ENCODE results near the gene TAS1R2.
"Not testable (repeated sequence)": the region's sequence is repeated elsewhere in the genome, so short reads cannot be mapped to it uniquely, and the experiment has no call there.

Gene TAS1R2

GRCh38 chr1:18883636-18884418 lies 24.4 kb upstream of the TAS1R2 start:
- DNase-seq (ENCODE audit: low spot score): peak; percentile 80

GRCh38 chr1:18883079-18883478 lies 23.6 kb upstream of the TAS1R2 start:
- no peak for DNase-seq (ENCODE audit: low spot score)

GRCh38 chr1:18882486-18882885 lies 23.0 kb upstream of the TAS1R2 start:
- DNase-seq (ENCODE audit: low spot score): peak; percentile 62

DNA sequence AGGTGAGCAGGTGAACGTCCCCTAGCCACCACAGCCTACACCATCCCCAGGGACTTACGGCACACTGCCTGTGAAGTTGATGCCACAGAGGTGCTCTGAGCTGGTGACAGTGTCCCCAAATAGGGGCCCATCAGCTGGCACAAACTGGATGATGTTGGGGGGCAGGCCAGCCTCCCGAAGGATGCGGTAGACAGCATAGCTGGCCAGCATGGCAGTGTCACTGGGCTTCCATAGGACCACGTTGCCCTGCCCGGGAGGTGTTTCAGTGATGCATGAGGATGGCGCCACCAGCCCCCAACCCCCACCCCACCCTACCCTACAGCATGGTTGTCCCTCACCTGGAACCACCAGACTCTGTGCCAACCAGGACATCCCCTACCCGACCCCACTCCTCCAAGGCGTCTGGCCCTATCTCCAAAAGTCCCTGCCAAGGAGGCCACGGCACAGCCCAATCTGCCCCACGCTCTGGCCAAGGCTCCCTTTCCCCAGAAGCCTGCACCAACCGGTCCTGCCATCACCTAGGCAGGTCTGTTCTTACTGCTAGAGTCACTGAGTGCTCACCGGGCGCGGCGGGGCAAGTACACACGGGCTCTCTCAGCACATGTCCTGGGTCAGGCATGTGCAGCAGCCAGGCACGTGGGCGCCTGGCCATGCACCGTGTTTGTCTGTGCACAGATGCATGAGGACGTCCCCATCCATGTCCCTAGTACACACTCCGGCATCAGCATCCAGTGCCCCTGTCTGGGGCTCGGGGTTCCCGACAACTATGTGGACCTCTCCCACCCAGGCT lies 22.4 kb upstream of the TAS1R2 start:
- no peak for DNase-seq (ENCODE audit: low spot score)

GRCh38 chr1:18881164-18881563 lies 21.7 kb upstream of the TAS1R2 start:
- no peak for DNase-seq (ENCODE audit: low spot score)

DNA sequence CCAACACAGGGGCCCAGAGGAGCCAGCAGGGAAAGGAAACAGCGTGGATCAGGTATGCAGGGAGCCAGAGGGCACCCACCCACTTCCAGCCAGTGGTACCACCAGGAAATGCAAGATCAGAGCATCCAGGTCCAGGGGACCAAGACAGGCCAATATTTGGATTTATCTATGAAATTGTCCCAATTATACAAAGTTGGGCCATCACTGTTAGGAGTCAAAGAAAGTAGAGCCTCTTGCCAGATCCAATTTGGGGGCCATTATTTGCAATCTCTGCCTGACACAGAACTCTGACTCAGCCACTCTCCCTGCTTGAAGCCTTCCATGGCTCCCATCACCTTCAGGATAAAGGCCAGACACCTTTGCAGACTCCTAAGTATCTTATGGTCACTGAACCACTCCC lies 21.1 kb upstream of the TAS1R2 start:
- DNase-seq (ENCODE audit: low spot score): no peak

DNA sequence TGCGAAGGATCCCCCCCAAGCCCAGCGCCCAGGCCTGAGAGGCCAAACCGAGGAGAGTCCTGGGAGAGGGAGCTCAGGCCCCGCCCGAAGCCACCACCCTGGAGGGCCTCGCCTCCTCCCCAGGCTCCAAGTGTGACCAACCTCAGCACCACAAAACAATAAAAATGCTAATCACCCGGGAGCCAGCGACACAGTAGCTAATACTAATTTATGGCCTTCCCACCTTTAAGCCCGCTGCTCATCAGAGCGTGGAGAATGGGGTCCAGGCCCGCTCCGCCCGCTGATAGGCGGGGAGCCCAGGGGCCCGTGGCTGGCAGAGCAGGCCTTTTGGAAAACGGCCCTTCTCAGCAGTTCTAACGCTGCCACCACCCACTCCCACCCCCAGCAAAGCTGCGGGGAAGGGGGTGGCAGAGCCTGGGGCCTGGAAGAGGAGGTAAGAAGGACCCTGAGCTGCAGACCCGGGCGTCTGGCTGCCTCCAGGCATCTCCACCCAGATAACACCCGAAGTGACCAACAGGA lies 20.4 kb upstream of the TAS1R2 start:
- DNase-seq (ENCODE audit: low spot score): no peak

DNA sequence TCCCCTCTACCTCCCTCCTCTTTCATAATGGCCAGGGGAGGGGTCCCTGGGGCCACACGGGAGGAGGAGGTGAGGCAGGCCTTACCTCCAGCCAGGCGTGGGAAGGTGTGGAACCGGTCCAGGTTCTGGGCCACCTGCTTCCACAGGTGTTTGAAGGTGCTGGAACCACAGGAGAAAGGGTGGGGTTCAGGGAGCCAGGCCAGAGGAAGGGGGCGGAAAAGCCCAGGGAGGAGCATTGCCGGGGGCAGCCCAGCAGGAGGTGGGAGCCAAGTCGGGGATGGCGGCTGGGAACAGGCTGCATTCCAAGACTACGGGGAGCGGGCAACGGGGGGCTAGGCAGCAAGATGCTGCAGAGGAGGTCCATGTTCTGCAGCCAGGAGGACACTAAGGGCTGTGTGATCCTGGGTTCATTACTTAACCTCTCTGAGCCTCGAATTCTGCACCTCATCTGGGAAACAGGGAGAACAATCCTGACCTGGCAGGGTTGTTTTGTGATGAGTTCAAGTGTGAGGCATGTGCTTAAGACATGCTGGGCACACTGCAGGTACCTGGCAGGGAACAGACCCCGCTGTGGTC lies 19.8 kb upstream of the TAS1R2 start:
- no peak for DNase-seq (ENCODE audit: low spot score)

DNA sequence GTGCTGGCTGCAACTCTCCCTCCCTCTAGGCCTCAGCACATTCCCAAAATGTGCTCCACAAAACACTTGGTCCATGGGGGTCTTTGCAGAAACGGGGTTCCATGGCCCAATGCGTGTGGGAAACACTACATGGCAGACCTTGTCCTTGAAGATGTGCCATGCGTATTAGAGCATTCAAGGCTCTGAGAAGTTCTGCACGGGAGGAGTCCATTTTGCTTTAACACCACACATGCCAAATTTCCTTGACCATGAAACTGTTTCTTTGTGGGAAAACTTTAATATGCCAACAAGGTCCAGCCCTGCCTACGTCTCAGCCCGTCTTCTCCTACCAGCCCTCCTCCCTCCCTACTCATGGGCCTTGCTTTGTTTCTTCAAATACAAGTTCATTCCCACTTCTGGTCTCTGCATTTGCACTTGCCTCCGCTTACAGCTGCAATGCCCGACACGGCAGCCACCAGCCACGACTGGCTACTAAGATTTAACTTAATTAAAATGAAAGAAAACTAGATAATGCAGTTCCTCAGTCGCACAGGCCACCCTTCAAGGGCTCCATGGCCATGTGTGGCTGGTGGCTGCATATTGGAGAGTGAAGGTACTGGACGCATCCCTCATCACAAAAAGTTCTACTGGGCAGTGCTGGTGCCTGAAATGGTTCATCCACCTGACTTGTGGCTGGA lies 19.2 kb upstream of the TAS1R2 start:
- DNase-seq (ENCODE audit: low spot score): no peak

DNA sequence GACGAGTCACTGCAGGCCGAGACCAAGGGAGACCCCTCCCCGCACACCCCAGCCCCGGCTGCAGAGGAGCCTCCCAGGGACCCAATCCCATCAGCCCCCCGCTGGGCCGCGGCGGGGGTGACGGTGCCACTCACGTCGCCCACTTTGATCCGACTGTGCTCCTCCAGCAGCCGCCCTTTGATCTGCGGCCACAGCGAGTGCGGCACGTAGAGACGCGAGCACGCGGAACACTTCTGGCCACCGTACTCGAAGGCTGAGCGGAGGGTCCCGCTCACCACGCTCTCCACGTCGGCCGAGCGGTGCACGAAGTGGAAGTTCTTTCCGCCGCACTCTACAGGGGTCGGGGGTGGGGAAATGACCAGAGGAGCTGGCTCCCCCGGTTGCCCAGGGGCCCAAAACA lies 17.8 kb upstream of the TAS1R2 start:
- DNase-seq (ENCODE audit: low spot score): no peak

- no peak for DNase-seq (ENCODE audit: low spot score)
These were observed 16.8 kb upstream of the TAS1R2 start for GRCh38 chr1:18876210-18876609.

GRCh38 chr1:18875796-18876128 lies 16.3 kb upstream of the TAS1R2 start:
- DNase-seq (ENCODE audit: low spot score): no peak

DNA sequence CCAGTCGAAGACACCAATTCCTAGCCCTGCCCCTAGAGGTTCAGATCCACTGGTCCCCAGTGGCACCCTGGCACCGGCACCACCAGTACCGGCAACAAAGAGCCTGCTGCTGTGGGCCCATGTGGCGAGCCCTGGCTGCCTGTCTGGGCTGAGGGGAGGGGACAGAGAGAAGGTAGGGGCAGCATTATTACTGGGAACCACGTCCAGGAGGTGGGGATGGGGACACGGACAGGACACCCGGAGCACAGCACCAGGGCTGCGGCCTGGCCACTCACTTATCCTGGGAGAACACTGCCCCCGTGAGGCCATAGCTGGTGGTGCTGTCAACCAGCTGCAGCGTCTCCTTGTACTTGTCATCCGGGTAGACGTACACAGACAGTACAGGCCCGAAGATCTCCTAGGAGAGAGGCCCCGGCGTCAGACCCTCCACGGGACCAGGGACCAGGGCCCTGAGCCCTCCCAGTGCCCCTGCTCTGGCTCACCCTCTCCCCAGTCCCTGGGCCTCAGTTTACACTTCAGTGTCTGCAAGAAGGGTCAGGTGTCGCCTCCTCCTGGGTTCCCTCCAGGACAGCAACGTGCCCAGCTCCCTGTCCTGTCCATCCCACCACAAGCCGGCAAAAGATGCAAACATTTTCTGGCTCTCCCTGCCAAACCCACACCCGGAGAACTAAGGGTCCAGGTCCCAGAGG lies 15.8 kb upstream of the TAS1R2 start:
- peak; percentile 90 for DNase-seq (ENCODE audit: low spot score)

GRCh38 chr1:18874600-18874999 lies 15.1 kb upstream of the TAS1R2 start:
- no peak for DNase-seq (ENCODE audit: low spot score)

- no peak for DNase-seq (ENCODE audit: low spot score)
These were observed 14.6 kb upstream of the TAS1R2 start for GRCh38 chr1:18874036-18874435.

DNA sequence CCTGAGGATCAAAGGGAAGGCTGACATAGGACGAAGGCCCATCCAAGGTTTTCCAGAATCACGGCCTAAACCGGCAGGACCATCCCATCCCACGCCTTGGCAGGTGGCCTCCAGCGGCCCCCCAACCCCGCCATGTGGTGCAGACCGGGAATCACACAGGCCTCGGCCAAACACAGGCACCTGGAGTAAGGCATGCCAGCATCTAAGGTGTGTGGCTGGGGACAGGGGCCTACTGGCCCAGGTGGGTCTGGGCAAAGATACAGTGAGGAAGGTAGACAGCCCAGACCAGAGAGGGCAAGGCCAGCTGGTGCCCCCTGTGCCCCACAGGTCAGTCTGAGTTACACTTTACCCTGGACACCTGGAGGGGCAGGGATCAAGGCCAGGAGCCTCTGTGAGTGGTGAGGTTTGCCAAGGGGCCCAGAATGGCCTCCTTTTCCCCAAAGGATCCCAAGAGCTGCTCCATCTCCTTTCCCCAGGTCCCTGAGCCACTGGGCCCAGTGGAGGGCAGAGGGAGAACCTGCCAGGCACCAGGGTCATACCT lies 12.7 kb upstream of the TAS1R2 start:
- DNase-seq (ENCODE audit: low spot score): no peak

DNA sequence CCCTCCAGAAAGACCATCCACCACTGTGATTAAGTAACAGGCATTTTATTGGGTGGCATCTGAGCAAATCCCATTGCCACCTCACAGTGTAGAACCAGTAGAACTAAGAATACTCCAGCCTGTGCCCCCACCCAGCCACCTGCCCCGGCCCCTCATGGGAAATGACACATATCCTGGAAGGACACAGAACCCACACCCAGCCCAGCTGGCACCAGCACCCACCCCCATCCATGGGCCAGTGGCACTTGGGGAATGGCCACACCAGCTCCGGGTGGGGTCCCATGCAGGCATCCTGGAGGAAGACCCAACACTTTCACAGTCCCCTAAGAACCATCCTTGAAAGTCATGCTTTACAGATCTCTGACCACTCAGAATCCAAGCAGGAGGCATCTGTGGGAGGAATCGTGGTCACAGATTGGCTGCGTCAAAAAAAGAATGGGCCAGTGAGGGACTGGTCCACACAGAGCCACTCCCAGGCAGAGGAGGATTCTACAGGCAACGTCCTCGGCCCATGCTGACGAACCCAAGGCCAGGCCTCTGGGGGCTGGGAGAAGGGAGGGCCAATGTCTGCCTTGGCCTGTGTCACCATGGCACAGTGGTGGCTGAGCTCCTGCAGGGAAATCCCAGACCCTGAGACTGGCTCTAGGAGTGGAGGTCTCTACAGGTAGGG lies 12.1 kb upstream of the TAS1R2 start:
- DNase-seq (ENCODE audit: low spot score): no peak

DNA sequence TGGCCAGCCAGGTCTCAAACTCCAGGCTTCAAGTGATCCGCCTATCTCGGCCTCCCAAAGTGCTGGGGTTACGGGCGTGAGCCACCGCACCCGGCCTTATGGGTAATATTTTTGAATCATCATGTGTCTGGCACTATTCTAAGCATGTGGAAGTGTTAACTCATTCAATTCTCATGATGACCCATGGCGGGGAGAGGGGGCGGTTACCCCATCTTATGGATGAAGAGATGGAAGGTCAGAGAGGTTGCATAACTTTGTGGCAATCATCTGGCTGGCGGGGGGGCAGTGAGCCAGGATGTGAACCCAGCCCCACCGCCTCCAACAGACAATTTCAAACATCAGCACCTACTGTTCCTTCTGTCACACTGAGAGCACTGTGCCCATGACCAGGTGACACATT lies 11.5 kb upstream of the TAS1R2 start:
- no peak for DNase-seq (ENCODE audit: low spot score)

DNA sequence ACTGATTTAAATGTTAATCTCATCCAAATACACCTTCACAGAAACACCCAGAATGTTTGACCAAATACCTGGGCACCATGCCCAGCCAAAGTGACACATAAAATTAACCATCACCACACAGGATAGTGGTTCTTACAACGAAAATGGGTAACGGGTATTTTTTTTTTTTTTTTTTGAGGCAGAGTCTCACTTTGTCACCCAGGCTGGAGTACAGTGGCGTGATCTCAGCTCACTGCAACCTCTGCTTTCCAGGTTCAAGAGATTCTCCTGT lies 11.1 kb upstream of the TAS1R2 start:
- not testable (repeated sequence) for DNase-seq (ENCODE audit: low spot score)

DNA sequence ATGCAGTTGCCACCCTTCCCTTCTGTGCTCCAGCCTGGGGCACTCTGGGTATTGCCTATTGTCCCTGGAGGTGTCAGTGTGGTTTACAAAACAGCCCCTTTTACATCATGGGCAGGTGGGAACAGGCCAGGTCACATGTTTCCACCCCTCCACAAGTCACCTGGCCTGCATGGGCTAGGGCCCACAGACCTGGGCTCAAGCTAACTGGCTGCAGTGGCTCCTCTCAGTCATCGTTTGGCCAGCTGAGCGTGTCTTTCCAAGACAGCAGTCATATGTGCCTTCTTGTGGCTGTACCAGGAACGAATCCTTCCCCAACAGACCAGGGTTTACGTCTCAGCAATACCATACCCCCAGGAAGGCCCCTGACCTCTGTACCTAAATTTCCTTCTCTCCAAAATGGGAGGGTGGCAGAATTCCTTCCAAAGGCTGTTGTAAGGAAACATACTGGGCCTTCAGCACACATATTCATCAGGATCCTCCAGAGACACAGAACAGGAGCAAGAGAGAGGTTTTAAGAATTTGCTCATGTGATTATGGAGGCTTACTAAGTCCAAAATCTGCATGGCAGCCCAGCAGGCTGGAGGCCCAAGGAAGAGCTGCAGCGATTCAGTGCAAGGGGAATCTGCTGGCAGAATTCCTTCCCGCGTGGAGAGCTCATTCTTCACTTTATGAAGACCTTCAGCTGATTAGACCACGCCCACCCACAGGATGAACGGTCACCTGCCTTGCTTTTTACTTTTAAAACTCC lies 10.6 kb upstream of the TAS1R2 start:
- no peak for DNase-seq (ENCODE audit: low spot score)
